22Rv1 (cell line): ENCODE results near the gene CENPO.
A peak's percentile ranks its signal among the peaks of the same experiment; 100 is the strongest.

Source experiments
- CTCF ChIP-seq: fragments of 450-650 bp; IDR thresholded peaks from 2 replicates; pipeline ENCODE4 v1.5.1; 2017; ENCODE audit warnings: mild to moderate bottlenecking
- ZFX ChIP-seq: fragments of 450-650 bp; IDR thresholded peaks from 2 replicates; pipeline ENCODE4 v1.6.1; 2017; ENCODE audit warnings: antibody characterized with exemption, borderline replicate concordance

GRCh38 chr2:24827321-24828237, 34.4 kb downstream of the CENPO start:
- TF ChIP-seq CTCF (peak; percentile 84), ZFX (no peak)
